Measurements from ENCODE around the gene PPP2R5C. TPM values are rescaled to one million over a fixed set of nuclear protein-coding genes. Genes with fewer than 3 reads are reported as not detected.
"Not testable (repeated sequence)": the region's sequence is repeated elsewhere in the genome, so short reads cannot be mapped to it uniquely, and the experiment has no call there.

Gene PPP2R5C
- total RNA-seq, 1 donor from 2014 or later: 155 TPM

GRCh38 chr14:101781240-101782061 lies 19.9 kb downstream of the PPP2R5C start:
- no peak for DNase-seq (ENCODE audit: low spot score)

GRCh38 chr14:101783260-101784016 lies 21.9 kb downstream of the PPP2R5C start:
- no peak for DNase-seq (ENCODE audit: low spot score)

- DNase-seq (ENCODE audit: low spot score): no peak
Observed at GRCh38 chr14:101784631-101785030, 23.1 kb downstream of the PPP2R5C start.

GRCh38 chr14:101788016-101788635 lies 26.6 kb downstream of the PPP2R5C start:
- DNase-seq (ENCODE audit: low spot score): no peak

GRCh38 chr14:101789222-101789621 lies 27.7 kb downstream of the PPP2R5C start:
- no peak for DNase-seq (ENCODE audit: low spot score)

GRCh38 chr14:101790232-101790631 lies 28.7 kb downstream of the PPP2R5C start:
- DNase-seq (ENCODE audit: low spot score): no peak

- DNase-seq (ENCODE audit: low spot score): no peak
Observed at GRCh38 chr14:101791919-101792572, 30.5 kb downstream of the PPP2R5C start.

GRCh38 chr14:101796016-101796415 lies 34.5 kb downstream of the PPP2R5C start:
- DNase-seq (ENCODE audit: low spot score): no peak

- DNase-seq (ENCODE audit: low spot score): no peak
Observed at GRCh38 chr14:101796479-101796878, 35.0 kb downstream of the PPP2R5C start.

GRCh38 chr14:101797856-101798255 lies 36.3 kb downstream of the PPP2R5C start:
- DNase-seq (ENCODE audit: low spot score): no peak

GRCh38 chr14:101804373-101804772 lies 42.9 kb downstream of the PPP2R5C start:
- DNase-seq (ENCODE audit: low spot score): not testable (repeated sequence)

GRCh38 chr14:101806252-101806651 lies 44.7 kb downstream of the PPP2R5C start:
- DNase-seq (ENCODE audit: low spot score): not testable (repeated sequence)

- DNase-seq (ENCODE audit: low spot score): no peak
Observed at GRCh38 chr14:101808020-101808641, 46.6 kb downstream of the PPP2R5C start.

GRCh38 chr14:101808894-101809670 lies 47.6 kb downstream of the PPP2R5C start:
- no peak for DNase-seq (ENCODE audit: low spot score)

GRCh38 chr14:101809671-101810514 lies 48.4 kb downstream of the PPP2R5C start:
- peak; percentile 91 for DNase-seq (ENCODE audit: low spot score)

- DNase-seq (ENCODE audit: low spot score): no peak
Observed at GRCh38 chr14:101810897-101811621, 49.5 kb downstream of the PPP2R5C start.

- no peak for DNase-seq (ENCODE audit: low spot score)
Observed at GRCh38 chr14:101812071-101812470, 50.6 kb downstream of the PPP2R5C start.

GRCh38 chr14:101813171-101813759 lies 51.8 kb downstream of the PPP2R5C start:
- no peak for DNase-seq (ENCODE audit: low spot score)

GRCh38 chr14:101813833-101814232 lies 52.3 kb downstream of the PPP2R5C start:
- no peak for DNase-seq (ENCODE audit: low spot score)

Measured in ureter (tissue), 1 donor.